ENCODE results near the gene PIP5K1C.
"Not testable (repeated sequence)": the region's sequence is repeated elsewhere in the genome, so short reads cannot be mapped to it uniquely, and the experiment has no call there.

The PIP5K1C gene

GRCh38 chr19:3659746-3660112 is 40.5 kb downstream of the PIP5K1C start:
- DNase-seq = no peak

- no peak for DNase-seq
These were observed 41.2 kb downstream of the PIP5K1C start for GRCh38 chr19:3658870-3659745.

- DNase-seq = no peak
These were observed 42.0 kb downstream of the PIP5K1C start for GRCh38 chr19:3658004-3658869.

- DNase-seq = no peak
These were observed 42.9 kb downstream of the PIP5K1C start for GRCh38 chr19:3657395-3657769.

- DNase-seq = no peak
These were observed 43.4 kb downstream of the PIP5K1C start for GRCh38 chr19:3656747-3657394.

GRCh38 chr19:3656073-3656746 is 44.1 kb downstream of the PIP5K1C start:
- no peak for DNase-seq

GRCh38 chr19:3655402-3656072 is 44.7 kb downstream of the PIP5K1C start:
- no peak for DNase-seq

GRCh38 chr19:3653865-3654513 is 46.3 kb downstream of the PIP5K1C start:
- no peak for DNase-seq

- DNase-seq = no peak
These were observed 47.0 kb downstream of the PIP5K1C start for GRCh38 chr19:3653081-3653795.

GRCh38 chr19:3652422-3652821 is 47.8 kb downstream of the PIP5K1C start:
- DNase-seq = no peak

GRCh38 chr19:3651684-3652083 is 48.6 kb downstream of the PIP5K1C start:
- no peak for DNase-seq

- DNase-seq = no peak
These were observed 50.4 kb downstream of the PIP5K1C start for GRCh38 chr19:3649888-3650287.

- no peak for DNase-seq
These were observed 52.0 kb downstream of the PIP5K1C start for GRCh38 chr19:3648037-3648905.

GRCh38 chr19:3647102-3647501 is 53.2 kb downstream of the PIP5K1C start:
- not testable (repeated sequence) for DNase-seq

GRCh38 chr19:3646336-3647092 is 53.8 kb downstream of the PIP5K1C start:
- DNase-seq = no peak

GRCh38 chr19:3645726-3646125 is 54.5 kb downstream of the PIP5K1C start:
- DNase-seq = no peak

GRCh38 chr19:3645067-3645396 is 55.2 kb downstream of the PIP5K1C start:
- DNase-seq = no peak

GRCh38 chr19:3644351-3645066 is 55.8 kb downstream of the PIP5K1C start:
- DNase-seq = no peak
